ENCODE measurements around the gene TMEM126A.

TMEM126A gene

DNA sequence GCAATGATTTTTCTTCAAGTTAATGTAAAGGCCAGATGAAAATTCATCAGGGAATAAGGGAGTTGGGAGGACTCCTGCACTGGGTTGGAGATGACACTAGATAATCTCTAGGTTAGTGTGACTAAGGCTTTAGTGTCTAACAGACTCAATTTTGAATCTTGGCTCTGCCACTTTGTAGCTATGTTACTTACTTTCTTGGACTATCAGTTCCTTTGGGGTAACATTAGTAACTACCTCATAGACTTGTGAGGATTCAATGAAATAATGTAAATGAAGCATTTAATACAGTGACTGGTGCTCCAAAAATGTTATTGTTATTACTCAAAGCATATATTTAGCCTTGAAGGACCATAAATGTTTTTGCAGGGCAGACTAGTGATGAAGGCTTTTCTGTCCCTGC, 47.8 kb downstream of the TMEM126A start:
- no peak for DNase-seq (ENCODE audit: low spot score)

DNA sequence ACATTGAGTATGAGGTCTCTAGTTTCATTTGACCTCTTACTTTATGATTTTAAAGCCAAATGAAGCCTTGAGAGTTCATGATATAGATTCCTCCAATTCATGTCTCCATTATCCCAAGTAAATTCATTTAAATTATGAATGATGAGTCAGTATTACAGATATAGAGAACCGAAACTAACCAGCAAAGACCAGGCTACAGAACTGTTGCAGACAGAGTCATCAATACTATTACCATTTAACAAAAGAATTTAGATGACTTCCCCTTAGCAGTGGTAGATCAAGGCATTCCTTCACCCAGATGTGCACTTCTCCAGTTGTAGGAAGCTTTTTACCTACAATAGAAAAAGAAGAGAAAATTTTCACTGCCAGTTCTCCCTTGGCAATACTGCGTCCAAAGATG, 50.0 kb downstream of the TMEM126A start:
- DNase-seq (ENCODE audit: low spot score): no peak

DNA sequence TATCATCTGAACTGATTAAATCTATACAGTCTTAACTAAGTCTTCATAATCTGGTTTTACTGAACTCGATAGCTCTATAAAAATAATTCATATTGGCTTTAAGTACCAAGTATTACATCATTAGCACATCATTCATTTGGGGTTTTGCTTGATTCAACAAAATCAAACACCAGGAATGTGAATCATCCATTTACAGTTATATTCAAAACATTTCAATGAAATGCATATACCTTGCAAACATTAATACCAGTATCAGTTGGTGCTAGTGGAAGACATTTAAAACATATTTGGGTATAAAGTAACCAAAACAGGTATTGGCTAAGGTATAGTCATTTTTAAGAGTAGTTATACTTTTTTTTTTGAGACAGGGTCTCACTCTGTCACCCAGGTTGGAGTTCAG, 50.4 kb downstream of the TMEM126A start:
- no peak for DNase-seq (ENCODE audit: low spot score)

DNA sequence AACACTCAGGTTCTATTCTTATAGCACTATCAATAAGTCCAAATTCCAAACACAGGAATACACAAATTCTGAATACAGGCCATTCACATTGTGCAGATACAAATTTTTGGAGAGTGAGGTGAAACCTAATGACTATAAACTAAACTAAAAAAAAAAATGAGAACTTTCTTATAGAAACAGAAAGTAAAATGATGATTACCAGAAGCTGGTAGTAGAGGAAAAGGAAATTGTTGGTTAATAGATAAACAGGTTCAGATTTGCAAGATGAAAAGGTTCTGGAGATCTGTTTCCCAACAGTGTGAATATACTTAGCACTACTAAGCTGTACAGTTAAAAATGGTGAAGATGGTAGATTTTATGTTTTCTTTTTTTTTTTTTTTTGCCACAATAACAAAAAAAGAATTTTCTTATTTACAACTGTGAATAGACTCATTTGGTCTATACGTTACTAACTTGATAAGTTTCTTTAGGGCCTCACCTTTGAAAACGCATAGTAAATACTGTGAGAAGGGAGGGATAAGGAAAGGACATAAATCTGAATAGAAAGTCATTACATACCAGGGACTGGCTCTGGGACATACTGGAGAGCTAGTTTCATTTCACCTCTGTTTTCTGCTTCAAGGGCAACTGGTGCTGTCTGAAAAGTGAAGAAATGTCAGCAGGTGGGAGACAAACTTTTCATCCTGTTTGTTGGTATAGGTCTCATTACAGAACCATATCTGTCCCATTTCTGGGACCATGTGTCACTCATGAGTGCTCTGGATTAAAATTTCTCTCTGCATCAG, 52.4 kb downstream of the TMEM126A start:
- no peak for DNase-seq (ENCODE audit: low spot score)

DNA sequence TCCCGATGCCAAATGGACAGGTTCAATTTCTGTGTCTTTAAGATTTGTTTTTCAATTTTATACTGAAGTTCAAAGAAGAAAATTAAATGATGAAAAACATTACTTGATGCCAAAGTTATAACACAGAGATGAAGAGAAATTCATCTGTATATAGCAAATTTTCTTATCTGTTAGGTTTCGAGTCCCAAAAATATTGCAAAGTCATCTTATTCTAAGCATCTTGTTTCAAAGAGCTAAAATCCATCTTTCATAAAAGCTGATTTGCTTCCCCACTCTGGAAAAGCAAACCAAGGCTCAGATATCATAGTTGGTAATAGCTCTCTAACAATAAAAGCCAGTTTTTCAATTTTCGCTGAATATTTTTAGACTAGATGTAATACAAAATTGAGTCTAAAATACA, 57.2 kb downstream of the TMEM126A start:
- DNase-seq (ENCODE audit: low spot score): no peak

DNA sequence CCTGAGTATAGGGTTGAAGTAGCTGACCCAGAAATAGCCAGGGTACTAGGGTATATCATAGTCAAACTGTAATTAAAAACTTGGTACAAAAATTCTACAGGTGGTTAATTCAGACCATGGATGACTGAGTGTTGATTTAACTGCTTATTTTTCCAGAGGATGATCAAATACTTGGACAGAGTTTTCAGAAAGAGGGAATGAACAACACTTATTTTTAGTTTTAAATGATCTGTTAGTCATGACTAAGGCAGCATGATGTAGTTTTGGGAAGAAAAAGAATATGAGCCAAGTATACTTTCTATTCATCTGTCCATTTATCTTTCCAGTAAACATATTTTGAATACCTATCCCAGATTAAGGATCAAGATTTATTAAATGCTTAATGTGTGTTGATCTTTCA, 58.0 kb downstream of the TMEM126A start:
- DNase-seq (ENCODE audit: low spot score): no peak
